Neural cell (in vitro differentiated cells): ENCODE results near the gene DOCK7.

Experiments used
- CTCF ChIP-seq: fragments of 450-650 bp; IDR thresholded peaks from 2 replicates; pipeline ENCODE4 v1.5.1; 2014; ENCODE audit warnings: antibody characterized with exemption, mild to moderate bottlenecking, moderate library complexity; ENCODE audit not compliant: poor library complexity, severe bottlenecking
- EP300 ChIP-seq: fragments of 450-650 bp; conservative IDR thresholded peaks from 2 replicates; pipeline ENCODE4 v1.6.1; 2014; ENCODE audit warnings: antibody characterized with exemption, mild to moderate bottlenecking, moderate library complexity; ENCODE audit not compliant: poor library complexity, severe bottlenecking
- POLR2AphosphoS5 ChIP-seq: IDR thresholded peaks from 2 replicates; pipeline ENCODE4 v1.6.1; 2012
- SMC3 ChIP-seq: fragments of 450-650 bp; conservative IDR thresholded peaks from 2 replicates; pipeline ENCODE4 v1.6.1; 2014; ENCODE audit warnings: antibody characterized with exemption, mild to moderate bottlenecking, moderate library complexity; ENCODE audit not compliant: poor library complexity
- TAF1 ChIP-seq: IDR thresholded peaks from 2 replicates; pipeline ENCODE4 v1.6.1; 2012; ENCODE audit warnings: low read depth
- TF ChIP-seq, protein P1 (sequence below): IDR thresholded peaks from 2 replicates; pipeline ENCODE4 v1.6.1; 2012; ENCODE audit warnings: borderline replicate concordance

- TF ChIP-seq CTCF (no peak), TAF1 (no peak), SMC3 (no peak), EP300 (no peak), POLR2AphosphoS5 (no peak)
- TF ChIP-seq, protein P1, sequence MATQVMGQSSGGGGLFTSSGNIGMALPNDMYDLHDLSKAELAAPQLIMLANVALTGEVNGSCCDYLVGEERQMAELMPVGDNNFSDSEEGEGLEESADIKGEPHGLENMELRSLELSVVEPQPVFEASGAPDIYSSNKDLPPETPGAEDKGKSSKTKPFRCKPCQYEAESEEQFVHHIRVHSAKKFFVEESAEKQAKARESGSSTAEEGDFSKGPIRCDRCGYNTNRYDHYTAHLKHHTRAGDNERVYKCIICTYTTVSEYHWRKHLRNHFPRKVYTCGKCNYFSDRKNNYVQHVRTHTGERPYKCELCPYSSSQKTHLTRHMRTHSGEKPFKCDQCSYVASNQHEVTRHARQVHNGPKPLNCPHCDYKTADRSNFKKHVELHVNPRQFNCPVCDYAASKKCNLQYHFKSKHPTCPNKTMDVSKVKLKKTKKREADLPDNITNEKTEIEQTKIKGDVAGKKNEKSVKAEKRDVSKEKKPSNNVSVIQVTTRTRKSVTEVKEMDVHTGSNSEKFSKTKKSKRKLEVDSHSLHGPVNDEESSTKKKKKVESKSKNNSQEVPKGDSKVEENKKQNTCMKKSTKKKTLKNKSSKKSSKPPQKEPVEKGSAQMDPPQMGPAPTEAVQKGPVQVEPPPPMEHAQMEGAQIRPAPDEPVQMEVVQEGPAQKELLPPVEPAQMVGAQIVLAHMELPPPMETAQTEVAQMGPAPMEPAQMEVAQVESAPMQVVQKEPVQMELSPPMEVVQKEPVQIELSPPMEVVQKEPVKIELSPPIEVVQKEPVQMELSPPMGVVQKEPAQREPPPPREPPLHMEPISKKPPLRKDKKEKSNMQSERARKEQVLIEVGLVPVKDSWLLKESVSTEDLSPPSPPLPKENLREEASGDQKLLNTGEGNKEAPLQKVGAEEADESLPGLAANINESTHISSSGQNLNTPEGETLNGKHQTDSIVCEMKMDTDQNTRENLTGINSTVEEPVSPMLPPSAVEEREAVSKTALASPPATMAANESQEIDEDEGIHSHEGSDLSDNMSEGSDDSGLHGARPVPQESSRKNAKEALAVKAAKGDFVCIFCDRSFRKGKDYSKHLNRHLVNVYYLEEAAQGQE: no peak
These were observed 75.4 kb downstream of the DOCK7 start for GRCh38 chr1:62612770-62613169.
